Urinary bladder (tissue), 4 donors: ENCODE measurements around the gene ASCC3. TPM values are rescaled to one million over a fixed set of nuclear protein-coding genes. Genes with fewer than 3 reads are reported as not detected.
"Not testable (repeated sequence)": the region's sequence is repeated elsewhere in the genome, so short reads cannot be mapped to it uniquely, and the experiment has no call there.

ENCODE experiments used
- DNase-seq: peaks from one replicate; pipeline ENCODE4 v3.0.0-alpha.2; 2015; ENCODE audit errors: extremely low spot score
- H3K27ac ChIP-seq: one replicate; pipeline ENCODE4 v1.5.1; 2013; ENCODE audit warnings: low read depth, mild to moderate bottlenecking, moderate library complexity
- H3K36me3 ChIP-seq: one replicate; pipeline ENCODE4 v1.6.1; 2013; ENCODE audit warnings: mild to moderate bottlenecking, moderate library complexity; ENCODE audit not compliant: insufficient read depth
- H3K4me1 ChIP-seq: one replicate; pipeline ENCODE4 v1.6.1; 2013; ENCODE audit warnings: mild to moderate bottlenecking, moderate library complexity; ENCODE audit not compliant: insufficient read depth
- H3K4me3 ChIP-seq: one replicate; pipeline ENCODE4 v1.5.1; 2013; ENCODE audit warnings: low read depth, low read length
- WGBS: extraction: QIAGEN DNeasy Blood & Tissue Kit; methylation state at CpG from one replicate; pipeline ENCODE4 v1.1.7; 2013; 5-methylcytosine and 5-hydroxymethylcytosine counted together
- polyA plus RNA-seq: library from polyadenylated mRNA; stranded (reverse); fragments of 200-250 nt; gene quantifications from one replicate; pipeline ENCODE4 v1.2.3, GENCODE V29; 2013
- total RNA-seq: library from RNA; depleted of rRNA; stranded (reverse); fragments of >200 nt; gene quantifications from one replicate; pipeline ENCODE4 v1.2.3, GENCODE V29; 2014
- donor health status: healthy with polysubstance abuse.
- donor health status: healthy.

ASCC3 gene
- total and polyA plus RNA-seq, 2 donors = 12.3 to 89.5 TPM

DNA sequence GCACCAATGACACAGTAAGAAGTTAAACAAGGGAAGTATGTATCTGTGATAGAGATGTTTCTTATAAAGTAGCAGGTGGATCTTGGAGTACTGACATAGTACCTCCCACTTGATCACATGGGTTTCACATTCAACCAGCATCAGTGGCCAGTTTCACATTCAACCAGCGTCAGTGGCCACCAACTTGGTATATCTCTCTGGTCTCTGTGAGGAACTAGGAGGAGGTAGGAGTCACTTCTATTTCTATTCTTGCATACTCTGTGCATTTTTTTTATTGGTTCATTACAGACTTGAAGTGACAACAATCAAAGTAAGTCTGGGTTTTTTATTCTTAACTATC, 216.1 kb downstream of the ASCC3 start:
- 0% methylated on average over 1 of the region's 1 CpG for WGBS
- no peaks in the 10 kb centered on the region for H3K4me1 ChIP-seq
- H3K4me3 ChIP-seq = no peak overlapping the region
- DNase-seq = no peak
- no peak overlapping the region for H3K27ac ChIP-seq
- H3K36me3 ChIP-seq = no peaks in the 10 kb centered on the region

DNA sequence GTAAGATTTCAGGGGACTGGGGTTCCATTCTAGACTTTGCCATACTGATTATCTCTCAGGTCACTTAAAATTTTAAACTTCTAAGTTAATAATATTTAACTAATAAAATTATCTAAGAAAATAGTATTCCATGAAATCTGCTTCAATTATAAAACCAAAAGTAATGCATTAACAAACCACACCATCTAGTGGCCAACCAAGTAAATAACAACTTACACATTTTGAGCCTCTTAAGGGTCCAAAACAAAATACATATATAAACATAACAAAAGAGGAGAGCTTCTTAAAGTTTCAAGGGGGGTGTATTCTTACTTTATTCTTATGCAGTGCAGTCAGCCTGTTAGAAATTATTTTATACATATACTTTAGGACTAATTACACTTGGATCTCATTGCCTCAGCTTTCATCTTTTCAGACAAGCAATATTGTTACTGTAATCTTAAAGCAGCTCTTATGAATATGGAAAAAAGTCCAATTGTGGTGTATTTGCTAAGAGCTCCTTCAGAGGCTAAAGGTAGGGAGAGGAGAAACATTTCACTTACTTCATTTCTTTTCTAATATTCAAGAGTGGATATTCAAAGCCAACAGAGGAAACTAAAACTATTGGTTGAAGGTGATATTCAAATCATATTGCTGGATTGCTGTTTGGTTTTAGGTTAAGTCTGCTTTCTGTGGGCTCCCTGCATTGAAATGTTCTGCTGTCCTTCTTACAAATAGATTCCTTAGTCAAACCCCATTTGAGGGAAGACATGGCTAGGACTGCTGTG, 216.7 kb downstream of the ASCC3 start:
- H3K36me3 ChIP-seq = no peaks in the 10 kb centered on the region
- no peak for DNase-seq
- H3K4me1 ChIP-seq = no peaks in the 10 kb centered on the region
- H3K27ac ChIP-seq = no peak overlapping the region
- H3K4me3 ChIP-seq = no peak overlapping the region

DNA sequence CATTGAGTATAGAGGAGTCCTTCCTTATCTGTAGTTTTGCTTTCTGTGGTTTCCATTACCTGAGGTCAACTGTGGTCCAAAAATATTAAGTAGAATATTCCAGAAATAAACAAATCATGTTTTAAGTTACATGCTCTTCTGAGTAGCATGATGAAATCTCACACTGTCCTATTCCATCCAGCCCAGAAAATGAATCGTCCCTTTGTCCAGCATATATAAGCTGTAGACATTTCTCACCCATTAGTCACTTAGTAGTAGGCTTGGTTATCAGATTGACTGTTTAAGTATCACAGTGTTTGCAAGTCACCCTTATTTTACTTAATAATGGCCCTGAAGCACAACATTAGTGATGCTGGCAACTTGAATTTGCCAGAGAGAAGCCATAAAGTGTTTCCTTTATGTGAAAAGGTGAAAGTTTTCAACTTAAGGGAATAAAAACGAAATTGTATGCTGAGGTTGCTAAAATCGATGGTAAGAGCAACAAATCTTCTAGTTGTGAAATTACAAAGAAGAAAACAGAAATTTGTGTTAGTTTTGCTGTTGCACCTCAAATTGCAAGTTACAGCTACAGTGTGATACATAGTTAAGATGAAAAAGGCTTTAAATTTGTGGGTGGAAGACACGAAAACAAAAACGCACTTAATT, 217.8 kb downstream of the ASCC3 start:
- no peak overlapping the region for H3K4me3 ChIP-seq
- no peak overlapping the region for H3K27ac ChIP-seq
- no peaks in the 10 kb centered on the region for H3K4me1 ChIP-seq
- DNase-seq = no peak
- no peaks in the 10 kb centered on the region for H3K36me3 ChIP-seq
- WGBS = 85% methylated on average over 5 of the region's 5 CpGs

DNA sequence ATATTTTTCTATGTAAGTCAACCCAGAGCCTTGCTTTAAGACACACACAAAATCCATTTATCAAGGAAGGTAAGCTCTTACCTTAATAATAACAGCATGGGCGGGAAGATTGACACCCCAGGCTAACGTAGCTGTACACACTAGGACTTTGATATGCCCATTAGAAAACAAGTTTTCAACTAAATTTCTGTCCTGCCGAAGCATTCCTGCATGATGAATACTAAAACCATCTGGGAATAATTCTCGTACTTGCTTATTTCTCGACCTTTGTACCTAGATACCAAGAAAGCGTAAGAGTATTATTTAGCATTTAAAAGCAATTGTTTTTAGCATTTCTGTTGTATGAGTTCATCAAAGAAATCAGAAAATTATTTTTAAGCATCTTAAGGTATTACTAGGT, 218.9 kb downstream of the ASCC3 start:
- H3K4me3 ChIP-seq = no peak overlapping the region
- no peak for DNase-seq
- no peak overlapping the region for H3K27ac ChIP-seq
- H3K36me3 ChIP-seq = no peaks in the 10 kb centered on the region
- H3K4me1 ChIP-seq = no peaks in the 10 kb centered on the region
- WGBS = 97% methylated on average over 6 of the region's 6 CpGs

DNA sequence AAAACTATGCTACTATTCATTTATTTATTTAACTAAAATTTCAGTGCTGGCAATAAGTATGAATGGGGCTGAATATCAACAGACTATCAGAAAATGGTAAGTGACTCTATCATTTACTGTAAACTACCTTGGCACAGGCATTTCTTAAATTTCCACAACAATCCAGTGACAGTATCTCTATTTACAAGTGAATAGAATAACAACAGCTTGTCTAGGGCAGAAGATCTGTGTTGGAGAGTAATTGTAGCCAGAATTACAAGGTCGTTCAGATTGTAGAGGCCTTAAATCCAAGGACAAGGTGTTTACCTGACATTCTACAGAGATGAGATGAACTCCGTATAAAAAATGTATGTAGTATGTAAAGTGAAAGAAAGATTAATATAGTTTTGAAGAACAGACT, 222.6 kb downstream of the ASCC3 start:
- no peak for DNase-seq
- Histone ChIP-seq H3K27ac (no peak overlapping the region), H3K4me3 (no peak overlapping the region), H3K36me3 (no peaks in the 10 kb centered on the region), H3K4me1 (no peaks in the 10 kb centered on the region)
- WGBS = 55% methylated on average over 2 of the region's 2 CpGs

DNA sequence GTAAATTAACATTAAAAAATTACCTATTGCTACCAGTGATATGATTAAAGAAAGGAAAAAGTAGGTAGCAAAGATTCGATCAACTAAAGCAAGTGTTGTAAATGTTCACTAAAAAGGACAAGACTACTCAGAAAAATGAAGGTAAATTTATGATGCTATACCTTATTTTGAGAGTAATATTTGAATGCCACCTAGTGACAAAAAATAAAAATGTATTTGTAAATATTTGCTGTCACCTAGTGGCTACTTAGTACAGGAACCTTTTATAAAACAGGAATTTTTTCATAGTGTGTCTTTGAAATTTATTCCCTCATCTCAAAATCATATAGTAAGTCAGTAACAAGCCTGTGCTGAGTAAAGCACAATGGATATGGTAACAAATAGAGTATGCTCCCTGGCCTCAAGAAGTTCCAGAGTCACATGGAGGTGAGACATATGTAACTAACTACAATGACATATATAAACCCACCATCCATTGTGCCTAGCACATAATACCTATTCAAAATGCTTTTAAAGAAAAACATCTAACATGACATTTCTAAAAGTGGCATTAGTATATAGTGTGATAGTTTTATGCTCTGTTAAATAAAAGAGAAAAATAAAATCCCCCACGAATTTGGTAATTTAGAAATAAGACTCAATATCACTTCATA, 223.3 kb downstream of the ASCC3 start:
- Histone ChIP-seq H3K27ac (no peak overlapping the region), H3K4me1 (no peaks in the 10 kb centered on the region), H3K4me3 (no peak overlapping the region), H3K36me3 (no peaks in the 10 kb centered on the region)
- WGBS = 88% methylated on average over 2 of the region's 2 CpGs
- no peak for DNase-seq

DNA sequence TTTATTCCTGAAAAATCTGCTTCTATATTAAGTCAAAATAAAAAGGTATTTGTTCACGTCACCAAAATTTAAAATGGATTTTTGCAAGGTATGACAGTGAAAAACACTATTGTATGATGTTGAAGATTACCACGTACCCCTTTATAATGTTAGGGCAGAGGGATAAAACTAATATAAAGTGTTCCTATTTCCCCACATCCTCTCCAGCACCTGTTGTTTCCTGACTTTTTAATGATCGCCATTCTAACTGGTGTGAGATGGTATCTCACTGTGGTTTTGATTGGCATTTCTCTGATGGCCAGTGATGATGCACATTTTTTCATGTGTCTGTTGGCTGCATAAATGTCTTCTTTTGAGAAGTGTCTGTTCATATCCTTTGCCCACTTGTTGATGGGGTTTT, 240.0 kb downstream of the ASCC3 start:
- DNase-seq, H3K4me1 ChIP-seq, H3K36me3 ChIP-seq, H3K4me3 ChIP-seq, H3K27ac ChIP-seq: not testable (repeated sequence)
- WGBS = 98% methylated on average over 3 of the region's 3 CpGs

DNA sequence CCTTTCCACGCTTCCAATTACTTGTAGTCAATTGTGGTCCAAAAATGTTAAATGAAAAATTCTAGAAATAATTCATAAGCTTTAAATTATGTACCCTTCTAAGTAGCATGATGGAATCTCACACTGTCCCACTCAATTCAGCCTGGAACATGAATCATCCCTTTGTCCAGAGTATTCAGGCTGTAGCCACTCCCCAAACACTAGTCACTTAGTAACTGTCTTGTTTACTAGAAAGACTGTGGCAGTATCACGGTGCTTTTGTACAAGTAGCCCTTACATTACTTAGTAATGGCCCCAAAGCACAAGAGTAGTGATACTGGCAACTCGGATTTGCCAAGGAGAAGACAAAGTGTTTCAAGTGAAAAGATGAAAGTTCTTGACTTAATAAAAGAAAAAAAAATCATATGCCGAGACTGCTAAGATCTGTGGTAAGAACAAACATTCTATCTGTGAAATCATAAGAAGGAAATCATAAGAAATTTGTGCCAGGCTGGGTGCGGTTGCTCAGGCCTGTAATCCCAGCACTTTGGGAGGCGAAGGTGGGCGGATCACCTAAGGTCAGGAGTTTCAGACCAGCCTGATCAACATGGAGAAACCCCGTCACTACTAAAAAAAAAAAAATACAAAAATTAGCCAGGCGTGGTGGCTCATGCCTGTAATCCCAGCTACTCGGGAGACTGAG, 247.9 kb downstream of the ASCC3 start:
- no peak for DNase-seq
- WGBS = 86% methylated on average over 10 of the region's 10 CpGs
- Histone ChIP-seq H3K4me3 (no peak overlapping the region), H3K36me3 (peaks cover 5% of the 10 kb centered on the region), H3K27ac (no peak overlapping the region), H3K4me1 (no peaks in the 10 kb centered on the region)

DNA sequence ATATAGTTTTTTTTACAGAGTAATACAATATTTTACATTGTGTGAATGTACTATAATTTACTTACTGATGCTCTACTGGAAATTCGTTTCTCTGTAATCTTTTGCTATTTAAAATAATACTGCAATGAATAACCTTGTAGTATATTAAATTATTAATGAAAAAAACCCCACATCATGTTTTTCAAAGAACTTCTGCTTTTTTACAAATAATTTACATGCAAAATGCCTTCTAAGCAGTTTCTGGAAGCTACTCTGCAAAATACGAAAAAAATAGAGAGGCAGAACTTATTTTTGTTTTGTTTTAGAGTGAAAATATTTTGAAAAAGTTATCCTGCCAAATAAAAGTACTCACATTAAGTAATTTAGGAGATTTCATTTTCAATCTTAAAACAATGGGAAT, 250.6 kb downstream of the ASCC3 start:
- Histone ChIP-seq H3K4me1 (no peaks in the 10 kb centered on the region), H3K4me3 (no peak overlapping the region), H3K27ac (no peak overlapping the region), H3K36me3 (no peaks in the 10 kb centered on the region)
- 77% methylated on average over 2 of the region's 2 CpGs for WGBS
- no peak for DNase-seq

DNA sequence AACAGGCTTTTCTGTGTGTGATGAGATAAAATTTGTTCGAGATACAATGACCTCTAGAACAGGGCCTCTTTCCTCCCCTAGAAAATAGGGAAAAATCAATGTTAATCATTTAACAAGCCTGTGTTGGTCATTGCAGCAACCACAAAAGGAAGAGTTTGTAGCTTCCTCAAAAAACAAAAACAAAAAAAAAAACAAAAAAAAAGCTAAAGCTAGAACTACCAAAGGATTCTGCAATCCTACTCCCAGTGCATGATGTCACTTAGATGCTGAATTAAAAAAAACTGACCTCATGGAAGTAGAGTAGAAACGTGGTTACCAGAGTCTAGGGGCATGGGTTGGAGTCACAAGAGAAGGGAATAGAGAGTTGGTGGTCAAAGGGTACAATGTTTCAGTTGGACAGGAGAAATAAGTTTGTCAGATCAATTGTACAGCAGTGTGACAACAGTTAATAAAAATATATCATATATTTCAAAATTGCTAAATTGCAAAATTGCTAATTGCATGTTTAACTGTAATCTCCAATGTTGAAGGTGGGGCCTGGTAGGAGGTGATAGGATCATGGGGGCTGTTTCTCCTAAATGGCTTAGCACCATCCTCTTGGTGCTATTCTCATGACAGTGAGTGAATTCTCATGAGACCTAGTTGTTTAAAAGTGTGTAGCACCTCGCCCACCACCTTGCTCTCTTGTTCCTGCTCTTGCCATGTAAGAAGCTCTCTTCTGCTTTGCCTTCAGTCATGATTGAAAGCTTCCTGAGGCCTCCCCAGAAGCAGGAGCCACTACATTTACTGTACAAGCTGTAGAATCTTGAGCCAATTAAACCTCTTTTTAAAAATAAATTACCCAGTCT, 253.0 kb downstream of the ASCC3 start:
- no peak for DNase-seq
- Histone ChIP-seq H3K36me3 (peaks cover 2% of the 10 kb centered on the region), H3K27ac (no peak overlapping the region), H3K4me3 (no peak overlapping the region), H3K4me1 (no peaks in the 10 kb centered on the region)
- WGBS = 93% methylated on average over 3 of the region's 3 CpGs

DNA sequence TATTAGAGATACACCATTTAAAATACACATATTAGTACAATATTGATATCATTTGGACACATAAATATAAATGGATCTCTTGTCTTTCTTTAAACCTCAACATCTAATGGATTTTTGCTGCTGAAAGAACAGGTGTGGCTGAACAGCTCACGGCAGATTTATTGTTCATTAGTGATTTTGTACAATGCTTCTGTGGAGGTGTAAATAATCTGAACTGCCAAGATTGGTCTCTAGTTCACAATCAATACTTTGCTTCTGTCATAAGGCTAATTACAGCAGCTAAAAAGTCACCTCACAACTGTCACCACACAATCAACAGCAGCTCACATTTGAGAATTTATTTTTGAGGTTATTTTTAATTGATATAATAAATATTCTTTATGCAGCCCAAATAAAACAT, 254.4 kb downstream of the ASCC3 start:
- Histone ChIP-seq H3K36me3 (peaks cover 3% of the 10 kb centered on the region), H3K4me1 (no peaks in the 10 kb centered on the region)
- 88% methylated on average over 1 of the region's 1 CpG for WGBS

DNA sequence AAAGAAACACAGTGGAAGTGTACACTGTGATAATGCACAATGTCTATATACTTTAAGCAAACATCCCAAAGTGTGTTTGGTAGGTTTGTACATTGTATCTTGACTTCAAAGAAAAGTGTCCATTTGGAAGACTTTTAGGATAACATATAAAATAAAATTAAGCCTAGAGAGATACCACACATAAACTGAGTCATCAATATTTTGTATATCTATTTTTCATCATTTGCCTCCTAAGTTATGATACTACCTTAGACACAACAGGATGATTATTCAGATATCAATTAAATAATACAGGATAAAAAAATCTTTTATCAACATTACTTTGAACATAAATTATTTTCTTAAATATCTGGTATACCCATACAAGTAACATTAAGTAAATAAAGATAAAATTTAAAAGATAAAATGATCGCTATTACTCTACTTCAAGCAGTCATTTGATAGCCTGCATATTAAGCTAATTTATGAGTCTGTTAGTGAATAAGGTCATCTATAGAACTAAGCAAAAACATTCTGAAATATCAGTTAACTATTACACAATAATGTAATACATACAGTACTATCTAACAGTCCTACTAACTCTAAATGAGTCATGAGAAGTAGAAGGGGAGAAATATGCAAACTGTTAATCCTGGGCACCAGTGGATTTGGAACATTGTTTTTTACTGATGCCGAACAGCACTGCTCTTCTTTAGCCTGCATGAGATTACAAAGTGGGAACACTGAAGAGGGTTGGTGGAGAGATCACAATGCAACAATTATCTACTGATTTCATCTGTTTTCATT, 258.0 kb downstream of the ASCC3 start:
- Histone ChIP-seq H3K27ac (no peak overlapping the region), H3K4me1 (no peaks in the 10 kb centered on the region), H3K4me3 (no peak overlapping the region), H3K36me3 (peaks cover 5% of the 10 kb centered on the region)
- no peak for DNase-seq
- 69% methylated on average over 2 of the region's 2 CpGs for WGBS

More for the DNA sequence above, 254.4 kb downstream of the ASCC3 start:
- H3K4me3 ChIP-seq = no peak overlapping the region
- H3K27ac ChIP-seq = no peak overlapping the region
- no peak for DNase-seq
